Activated CD4-positive, alpha-beta memory T cell treated with anti-CD3 and anti-CD28 coated beads, Interleukin-2, amount 10 ng/mL, durations not matched to agents 7 days and 5 days (primary cell): ENCODE results near the gene IGLL5. TPM values are rescaled to one million over a fixed set of nuclear protein-coding genes. Genes with fewer than 3 reads are reported as not detected.

Source experiments
- CTCF ChIA-PET: fragments of 350-600 bp; sonication (Branson Sonifier 250); formaldehyde crosslinking; loops from one replicate; lab custom pipeline; 2021; ENCODE audit warnings: antibody characterized with exemption, inconsistent platforms; lab: Charles Lee
- POLR2A ChIA-PET: fragments of 350-600 bp; sonication (Branson Sonifier 250); formaldehyde crosslinking; loops from one replicate; lab custom pipeline; 2021; ENCODE audit warnings: antibody characterized with exemption; lab: Charles Lee
- DNase-seq: peaks from one replicate; pipeline ENCODE4 v3.0.0-alpha.2; 2020
- H3K27ac Mint-ChIP-seq: one replicate; pipeline ENCODE4 v1.8.0; 2021; ENCODE audit warnings: mild to moderate bottlenecking, mixed read lengths
- H3K27me3 Mint-ChIP-seq: one replicate; pipeline ENCODE4 v1.8.0; 2021; ENCODE audit warnings: mixed read lengths
- H3K36me3 Mint-ChIP-seq: one replicate; pipeline ENCODE4 v1.8.0; 2021; ENCODE audit warnings: low read depth, mixed read lengths
- H3K4me1 Mint-ChIP-seq: one replicate; pipeline ENCODE4 v1.8.0; 2021; ENCODE audit warnings: mixed read lengths
- H3K4me3 Mint-ChIP-seq: one replicate; pipeline ENCODE4 v1.8.0; 2021; ENCODE audit warnings: mild to moderate bottlenecking, mixed read lengths
- H3K9me3 Mint-ChIP-seq: one replicate; pipeline ENCODE4 v1.8.0; 2021; ENCODE audit warnings: mixed read lengths
- total RNA-seq, 2 experiments: library from RNA; stranded (reverse); gene quantifications; one replicate each; pipeline ENCODE4 v1.2.3, GENCODE V29; 2021

IGLL5 gene
- total RNA-seq, 2 experiments from 2014 or later = not detected

DNA sequence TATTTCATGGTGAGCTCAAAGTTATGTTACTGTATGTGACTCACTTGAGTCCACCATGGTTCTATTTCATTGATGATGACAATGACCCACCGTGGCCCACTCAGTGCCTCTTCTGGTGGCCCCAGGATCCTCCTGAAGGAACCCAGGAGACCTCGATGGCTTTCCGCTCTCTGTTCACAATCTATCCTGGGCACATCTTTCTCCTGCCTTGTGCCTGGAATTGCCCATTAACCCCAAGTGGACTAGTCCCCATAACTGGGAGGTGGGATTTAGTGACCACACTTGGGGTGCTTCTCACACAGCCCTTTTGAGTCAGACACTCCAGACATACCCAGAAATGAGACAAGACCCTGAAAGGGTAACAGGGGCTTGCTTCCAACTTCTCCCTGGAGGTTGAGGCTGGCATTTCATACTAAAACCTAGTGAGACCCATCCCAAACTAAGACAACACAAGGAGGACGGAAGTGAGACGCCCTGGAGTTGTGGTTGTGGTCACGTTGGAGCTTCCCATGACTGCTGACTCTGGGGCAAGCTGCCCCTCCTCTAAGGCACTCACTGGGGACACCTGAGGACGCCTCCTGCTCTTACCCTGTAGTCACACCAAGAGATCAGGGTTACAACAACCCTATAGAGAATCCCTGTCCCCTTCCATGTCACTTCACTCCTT, 22.1 kb downstream of the IGLL5 start:
- Mint-ChIP-seq H3K36me3 (no peaks in the 10 kb centered on the region), H3K4me3 (no peak overlapping the region), H3K27me3 (peaks cover 40% of the 10 kb centered on the region), H3K4me1 (peaks cover 9% of the 10 kb centered on the region), H3K9me3 (no peaks in the 10 kb centered on the region), H3K27ac (no peak overlapping the region)
- DNase-seq = no peak
- ChIA-PET CTCF (interaction anchor here (1.7 kb wide), 1 partner anchor 32 kb away, joined by 3 read pairs; no protein-coding TSS in a partner anchor), POLR2A (interaction anchor here (0.8 kb wide), 1 partner anchor 19 kb away, joined by 3 read pairs; no protein-coding TSS in a partner anchor)

DNA sequence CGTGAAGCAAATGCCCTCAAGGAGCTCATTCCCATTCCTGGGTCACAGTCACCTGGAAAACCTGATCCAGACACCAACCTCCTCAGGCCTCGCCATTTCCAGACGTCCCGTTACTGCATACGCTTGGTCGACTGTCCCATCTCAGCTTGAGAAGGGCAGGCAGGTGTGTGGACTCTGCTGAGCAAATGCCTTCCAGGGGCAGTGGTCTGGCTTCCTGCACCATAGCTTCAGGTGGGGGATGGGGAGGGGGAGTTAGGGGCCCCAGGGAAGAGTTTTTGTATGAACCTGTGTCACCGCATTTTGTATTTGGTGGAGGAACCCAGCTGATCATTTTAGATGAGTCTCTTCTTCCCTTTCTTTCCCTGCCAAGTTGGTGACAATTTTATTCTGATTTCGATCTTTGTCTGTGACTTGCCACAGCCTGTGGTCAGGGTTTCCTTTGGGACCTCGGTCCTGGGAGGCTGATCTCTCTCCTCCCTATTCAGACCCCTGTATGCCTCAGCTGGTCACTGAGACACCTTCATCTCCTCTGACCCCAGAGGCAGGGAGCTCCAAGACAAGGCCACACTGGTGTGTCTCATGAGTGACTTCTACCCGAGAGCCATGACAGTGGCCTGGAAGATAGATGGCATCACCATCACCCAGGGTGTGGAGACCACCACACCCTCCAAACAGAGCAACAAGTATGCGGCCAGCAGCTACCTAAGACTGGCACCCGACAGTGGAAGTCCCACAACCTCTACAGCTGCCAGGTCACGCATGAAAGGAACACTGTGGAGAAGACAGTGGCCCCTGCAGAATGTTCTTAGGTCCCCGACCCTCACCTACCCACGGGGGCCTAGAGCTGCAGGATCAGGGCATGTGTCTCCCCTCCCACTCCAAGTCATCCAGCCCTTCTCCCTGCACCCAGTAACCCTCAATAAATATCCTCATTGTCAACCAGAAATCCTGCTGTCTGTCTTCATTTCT, 22.9 kb downstream of the IGLL5 start:
- no peak overlapping the region for H3K4me3 Mint-ChIP-seq
- H3K4me1 Mint-ChIP-seq = peaks cover 9% of the 10 kb centered on the region
- ChIA-PET CTCF (interaction anchor here (1.7 kb wide), 1 partner anchor 32 kb away, joined by 3 read pairs; no protein-coding TSS in a partner anchor), POLR2A (interaction anchor here (0.8 kb wide), 1 partner anchor 18 kb away, joined by 3 read pairs; no protein-coding TSS in a partner anchor)
- DNase-seq = no peak
- H3K27me3 Mint-ChIP-seq = peaks cover 37% of the 10 kb centered on the region
- no peaks in the 10 kb centered on the region for H3K9me3 Mint-ChIP-seq
- no peaks in the 10 kb centered on the region for H3K36me3 Mint-ChIP-seq
- H3K27ac Mint-ChIP-seq = no peak overlapping the region

DNA sequence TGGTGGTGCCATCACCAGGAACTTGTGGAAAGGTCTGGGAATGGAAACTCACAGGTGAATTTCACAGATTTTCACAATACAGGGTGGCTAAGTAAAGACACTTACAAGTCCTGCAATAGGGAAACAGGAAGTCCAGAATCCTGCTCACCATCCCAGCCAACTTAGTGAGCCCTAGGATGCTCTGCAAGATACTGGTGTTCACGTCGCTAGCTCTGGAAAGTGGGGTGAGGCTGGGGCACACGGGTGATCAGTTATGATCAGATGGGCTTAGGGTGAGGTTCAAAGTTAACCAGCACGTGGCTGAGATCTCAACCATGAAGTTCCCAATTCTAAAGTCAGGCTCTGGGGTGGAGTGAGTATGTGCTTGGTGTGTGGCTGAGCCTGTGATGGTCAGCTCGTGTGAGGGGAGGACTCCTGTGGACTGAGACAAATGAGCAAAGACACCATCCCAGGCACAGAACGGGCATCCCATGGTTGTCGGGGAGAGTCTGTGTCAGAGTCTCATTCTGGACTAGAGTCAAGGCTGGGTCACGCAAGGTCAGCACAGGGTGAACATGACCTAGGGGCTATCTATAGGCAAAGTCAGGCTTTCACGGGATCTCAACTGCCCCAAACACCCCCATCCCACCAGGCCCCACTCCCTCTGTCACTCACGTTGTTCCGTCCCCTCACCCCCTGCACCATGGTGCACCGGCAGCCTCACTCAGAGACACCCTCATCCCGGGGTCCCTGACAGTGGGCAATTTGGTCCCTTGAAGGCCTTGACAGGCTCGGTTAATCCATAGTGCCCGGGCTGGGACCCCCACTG, 23.9 kb downstream of the IGLL5 start:
- H3K27ac Mint-ChIP-seq = no peak overlapping the region
- peaks cover 9% of the 10 kb centered on the region for H3K4me1 Mint-ChIP-seq
- H3K36me3 Mint-ChIP-seq = no peaks in the 10 kb centered on the region
- ChIA-PET CTCF (interaction anchor here (1.6 to 1.7 kb wide), 2 partner anchors 17 to 31 kb away, joined by 3 to 4 read pairs; no protein-coding TSS in a partner anchor), POLR2A (no interaction called here)
- H3K4me3 Mint-ChIP-seq = no peak overlapping the region
- H3K9me3 Mint-ChIP-seq = no peaks in the 10 kb centered on the region
- peaks cover 40% of the 10 kb centered on the region for H3K27me3 Mint-ChIP-seq
- DNase-seq = no peak

DNA sequence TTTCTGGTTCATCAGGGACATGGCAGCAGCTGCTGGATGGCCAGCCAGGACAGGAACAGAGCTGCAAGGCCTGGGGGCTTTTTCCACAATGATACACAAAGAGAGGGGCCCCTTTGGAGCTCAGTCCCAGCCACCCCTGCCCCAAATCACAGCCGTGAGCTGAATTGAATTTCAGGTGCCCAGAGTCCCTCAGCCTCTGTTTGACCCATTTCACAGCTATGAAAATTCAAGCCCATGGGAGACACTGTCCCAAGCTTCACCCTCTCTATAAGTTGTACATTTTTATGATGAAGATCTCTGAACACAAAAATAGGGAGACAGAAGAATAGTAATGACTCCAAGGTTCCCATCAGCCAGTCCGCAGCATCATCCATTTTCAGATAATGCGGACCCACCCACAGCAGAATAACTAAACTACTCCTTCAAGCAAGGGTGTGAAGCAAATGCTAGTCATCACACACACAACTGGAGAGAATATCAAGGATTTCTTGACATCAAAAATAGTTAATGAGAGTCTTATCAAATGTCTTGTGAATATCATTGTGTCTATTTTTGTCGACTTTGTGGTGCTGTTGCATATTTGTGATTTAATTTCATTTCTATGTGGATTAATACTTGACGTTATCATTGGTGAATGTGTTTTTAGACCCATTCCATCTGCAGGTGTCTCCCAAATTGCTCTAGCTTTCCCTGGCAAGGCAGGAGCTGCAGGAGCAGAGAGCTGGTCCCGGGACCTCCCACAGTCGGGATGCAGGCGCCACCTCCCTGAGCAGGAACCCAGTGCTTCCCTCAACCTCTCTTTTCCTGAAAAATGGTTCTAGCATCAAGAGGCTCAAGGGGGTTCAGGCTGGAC, 24.7 kb downstream of the IGLL5 start:
- Mint-ChIP-seq H3K27ac (no peak overlapping the region), H3K9me3 (no peaks in the 10 kb centered on the region), H3K4me3 (no peak overlapping the region), H3K4me1 (peaks cover 9% of the 10 kb centered on the region), H3K36me3 (no peaks in the 10 kb centered on the region), H3K27me3 (peaks cover 35% of the 10 kb centered on the region)
- DNase-seq = no peak
- ChIA-PET CTCF (interaction anchor here (1.4 to 1.7 kb wide), 3 partner anchors 16 to 30 kb away, joined by 3 to 4 read pairs (median 4); no protein-coding TSS in a partner anchor), POLR2A (no interaction called here)

DNA sequence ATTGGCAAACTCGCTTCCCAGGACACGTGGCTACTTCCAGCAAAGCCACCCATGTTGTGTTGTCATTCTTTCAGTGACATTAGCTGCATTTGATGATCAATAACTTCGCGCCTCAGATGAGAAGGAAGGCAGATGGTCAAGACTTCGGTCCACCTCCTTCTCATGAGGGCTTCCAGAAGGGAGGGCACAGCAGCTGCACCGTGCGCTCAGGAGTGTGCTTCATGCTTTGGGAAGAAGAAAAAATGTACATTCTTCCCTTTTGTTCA, 25.3 kb downstream of the IGLL5 start:
- ChIA-PET CTCF (interaction anchor here (1.4 to 1.7 kb wide), 3 partner anchors 16 to 30 kb away, joined by 3 to 4 read pairs (median 4); no protein-coding TSS in a partner anchor), POLR2A (no interaction called here)
- DNase-seq = no peak
- peaks cover 29% of the 10 kb centered on the region for H3K27me3 Mint-ChIP-seq
- H3K36me3 Mint-ChIP-seq = no peaks in the 10 kb centered on the region
- peaks cover 9% of the 10 kb centered on the region for H3K4me1 Mint-ChIP-seq
- no peak overlapping the region for H3K27ac Mint-ChIP-seq
- H3K4me3 Mint-ChIP-seq = no peak overlapping the region
- no peaks in the 10 kb centered on the region for H3K9me3 Mint-ChIP-seq

DNA sequence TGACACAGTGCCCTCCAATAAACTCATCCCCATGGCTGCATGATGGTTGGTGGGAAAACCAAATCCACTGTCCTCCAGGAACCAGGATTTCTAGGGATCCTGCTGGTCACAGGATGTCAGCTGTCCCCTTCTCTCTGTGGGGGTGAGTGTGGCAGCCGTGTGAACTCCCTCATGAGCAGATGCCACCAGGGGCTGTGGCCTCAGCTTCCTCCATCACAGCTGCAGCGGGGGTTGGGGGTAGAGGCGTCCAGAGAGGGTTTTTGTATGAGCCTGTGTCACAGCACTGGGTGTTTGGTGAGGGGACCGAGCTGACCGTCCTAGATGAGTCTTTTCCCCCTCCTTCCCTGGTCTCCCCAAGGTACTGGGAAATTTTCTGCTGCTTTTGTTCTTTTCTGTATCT, 26.4 kb downstream of the IGLL5 start:
- peaks cover 27% of the 10 kb centered on the region for H3K27me3 Mint-ChIP-seq
- no peak for DNase-seq
- ChIA-PET CTCF (interaction anchor here (1.7 kb wide), 1 partner anchor 30 kb away, joined by 4 read pairs; no protein-coding TSS in a partner anchor), POLR2A (no interaction called here)
- H3K9me3 Mint-ChIP-seq = no peaks in the 10 kb centered on the region
- H3K4me1 Mint-ChIP-seq = peaks cover 9% of the 10 kb centered on the region
- H3K27ac Mint-ChIP-seq = no peak overlapping the region
- no peaks in the 10 kb centered on the region for H3K36me3 Mint-ChIP-seq
- H3K4me3 Mint-ChIP-seq = no peak overlapping the region

DNA sequence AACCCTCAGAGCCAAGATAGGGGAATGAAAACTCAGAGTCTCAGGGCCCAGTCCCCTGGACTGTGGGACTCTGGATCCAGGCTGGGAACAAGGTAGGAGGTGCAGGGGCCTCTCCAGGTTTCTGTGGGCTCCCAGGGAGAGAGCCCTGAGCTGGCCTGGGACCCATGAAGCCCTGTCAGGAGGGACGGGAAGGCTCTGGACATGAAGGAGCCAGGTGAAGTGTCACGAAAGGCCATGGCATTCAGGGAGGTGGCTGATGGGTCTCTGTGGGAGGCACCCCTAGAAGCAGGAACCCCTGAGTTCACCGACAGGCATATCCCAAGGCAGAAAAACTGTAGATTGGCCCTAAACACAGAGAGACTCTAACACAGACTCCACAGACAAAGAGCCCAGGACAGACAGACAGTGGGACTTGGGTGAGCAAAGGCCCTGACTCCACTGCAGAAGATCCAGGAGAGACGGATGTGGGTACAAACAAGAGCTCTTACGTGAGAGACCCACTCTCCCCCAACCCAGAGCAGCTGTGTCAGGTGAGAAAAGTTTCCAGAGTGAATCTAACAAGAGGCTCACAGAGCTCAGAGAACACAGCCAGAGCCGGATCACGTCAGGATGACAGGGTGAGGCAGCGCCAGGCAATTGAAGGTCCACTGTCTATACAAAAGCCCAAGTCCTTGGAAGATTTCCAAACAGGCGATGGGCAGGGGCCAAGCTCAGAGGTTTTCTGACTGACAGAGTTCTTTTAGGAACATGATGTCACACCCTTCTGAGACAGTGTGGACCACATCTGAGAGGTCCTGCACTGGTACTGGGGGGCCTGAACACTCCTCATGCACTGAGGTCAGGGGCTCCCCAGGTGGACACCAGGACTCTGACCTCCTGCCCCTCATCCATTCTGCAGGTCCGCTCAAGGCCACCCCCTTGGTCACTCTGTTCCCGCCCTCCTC, 27.4 kb downstream of the IGLL5 start:
- no peak for DNase-seq
- H3K36me3 Mint-ChIP-seq = no peaks in the 10 kb centered on the region
- H3K27ac Mint-ChIP-seq = no peak overlapping the region
- ChIA-PET POLR2A (no interaction called here), CTCF (no interaction called here)
- H3K4me1 Mint-ChIP-seq = peaks cover 4% of the 10 kb centered on the region
- no peak overlapping the region for H3K4me3 Mint-ChIP-seq
- no peaks in the 10 kb centered on the region for H3K9me3 Mint-ChIP-seq
- H3K27me3 Mint-ChIP-seq = peaks cover 22% of the 10 kb centered on the region

DNA sequence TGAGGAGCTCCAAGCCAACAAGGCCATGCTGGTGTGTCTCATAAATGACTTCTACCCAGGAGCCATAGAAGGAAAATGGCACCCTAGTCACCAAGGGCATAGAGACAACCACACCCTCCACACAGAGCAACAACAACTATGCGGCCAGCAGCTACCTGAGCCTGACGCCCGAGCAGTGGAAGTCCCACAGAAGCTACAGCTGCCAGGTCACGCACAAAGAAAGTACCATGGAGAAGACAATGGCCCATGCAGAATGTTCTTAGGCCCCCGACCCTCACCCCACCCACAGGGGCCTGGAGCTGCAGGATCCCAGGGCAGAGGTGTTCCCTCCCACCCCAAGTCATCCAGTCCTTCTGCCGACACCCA, 28.0 kb downstream of the IGLL5 start:
- DNase-seq = no peak
- Mint-ChIP-seq H3K4me1 (peaks cover 1% of the 10 kb centered on the region), H3K36me3 (no peaks in the 10 kb centered on the region), H3K9me3 (no peaks in the 10 kb centered on the region), H3K4me3 (no peak overlapping the region), H3K27me3 (peaks cover 20% of the 10 kb centered on the region), H3K27ac (no peak overlapping the region)
- CTCF ChIA-PET = no interaction called here
- POLR2A ChIA-PET = no interaction called here

DNA sequence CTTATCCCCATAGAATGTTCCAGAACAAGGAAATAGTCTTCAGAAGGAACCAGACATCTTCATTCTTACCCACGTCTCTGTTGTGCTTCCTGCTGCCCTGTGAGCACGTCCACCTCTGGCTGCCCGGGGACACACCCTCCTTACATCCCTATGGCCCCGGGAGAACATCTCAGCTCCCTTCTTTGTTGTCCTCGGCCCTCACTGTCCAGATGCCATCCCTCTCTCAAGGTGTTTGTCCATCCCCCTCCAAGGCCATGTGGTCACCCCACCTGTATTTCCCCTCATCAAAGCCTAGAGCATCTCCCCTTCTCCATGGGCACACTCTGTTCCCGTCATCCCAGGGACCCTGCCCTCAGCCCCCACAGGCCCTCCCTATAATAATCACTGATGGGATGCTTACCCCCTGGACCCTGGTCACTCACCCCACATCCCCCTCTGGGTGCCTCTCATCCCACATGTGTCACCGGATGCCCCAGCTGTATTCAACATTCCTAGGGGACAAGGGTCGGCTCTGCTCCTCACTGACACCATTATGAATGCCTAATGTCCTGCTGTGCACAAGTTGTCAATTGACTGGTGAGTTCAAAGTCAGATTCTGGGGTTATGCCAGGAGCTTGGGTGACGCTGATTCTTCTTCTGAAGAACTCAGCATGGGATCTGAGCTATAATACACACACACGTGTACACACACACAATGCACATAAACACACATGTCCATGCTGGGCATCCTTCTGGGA, 28.8 kb downstream of the IGLL5 start:
- ChIA-PET CTCF (interaction anchor here (0.9 kb wide), 1 partner anchor 32 kb away, joined by 3 read pairs; no protein-coding TSS in a partner anchor), POLR2A (no interaction called here)
- Mint-ChIP-seq H3K4me1 (no peaks in the 10 kb centered on the region), H3K9me3 (no peaks in the 10 kb centered on the region), H3K27me3 (peaks cover 14% of the 10 kb centered on the region), H3K27ac (no peak overlapping the region), H3K4me3 (no peak overlapping the region), H3K36me3 (no peaks in the 10 kb centered on the region)
- DNase-seq = no peak

DNA sequence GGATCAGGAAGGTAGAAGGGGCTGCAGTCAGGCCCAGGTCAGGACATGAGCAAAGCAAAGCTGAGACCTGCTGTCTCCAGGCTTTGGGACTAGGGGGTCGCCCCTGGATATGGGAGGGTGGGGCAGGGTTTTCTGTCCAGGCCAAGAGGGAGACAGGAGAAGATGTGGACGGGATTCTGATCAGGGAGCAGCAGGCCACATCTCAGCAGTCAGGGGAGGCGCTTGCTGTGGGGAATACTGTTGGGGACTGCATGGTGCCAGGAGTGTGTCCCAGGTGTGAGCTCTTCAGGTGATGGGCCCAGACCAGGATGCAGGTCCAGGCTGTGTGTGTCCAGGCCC, 29.3 kb downstream of the IGLL5 start:
- H3K27ac Mint-ChIP-seq = no peak overlapping the region
- DNase-seq = no peak
- H3K36me3 Mint-ChIP-seq = no peaks in the 10 kb centered on the region
- peaks cover 11% of the 10 kb centered on the region for H3K27me3 Mint-ChIP-seq
- H3K4me1 Mint-ChIP-seq = no peaks in the 10 kb centered on the region
- H3K9me3 Mint-ChIP-seq = no peaks in the 10 kb centered on the region
- CTCF ChIA-PET = interaction anchor here (0.9 kb wide), 1 partner anchor 33 kb away, joined by 3 read pairs; no protein-coding TSS in a partner anchor
- no peak overlapping the region for H3K4me3 Mint-ChIP-seq
- POLR2A ChIA-PET = no interaction called here

DNA sequence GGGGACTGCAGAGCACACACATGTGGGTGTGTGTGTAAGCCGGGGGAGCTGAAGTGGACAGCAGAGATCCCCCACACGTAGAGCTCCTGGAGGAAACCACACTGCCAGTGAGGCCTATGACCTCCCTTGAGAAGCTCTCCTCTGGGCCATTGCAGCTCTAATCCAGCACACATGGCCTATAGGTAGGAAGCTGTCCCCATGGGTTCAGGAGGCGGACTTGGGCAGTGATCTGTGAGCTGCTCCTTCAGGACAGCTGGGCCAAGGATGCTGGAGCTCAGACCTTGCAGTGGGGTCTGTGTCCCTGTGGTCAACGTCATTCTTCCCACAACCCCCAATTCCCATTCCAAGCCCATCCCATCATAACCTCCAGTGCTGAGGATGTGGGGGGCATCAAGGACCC, 29.8 kb downstream of the IGLL5 start:
- no peaks in the 10 kb centered on the region for H3K4me1 Mint-ChIP-seq
- ChIA-PET POLR2A (no interaction called here), CTCF (interaction anchor here (0.9 kb wide), 1 partner anchor 33 kb away, joined by 3 read pairs; no protein-coding TSS in a partner anchor)
- H3K27ac Mint-ChIP-seq = no peak overlapping the region
- peaks cover 11% of the 10 kb centered on the region for H3K27me3 Mint-ChIP-seq
- no peaks in the 10 kb centered on the region for H3K9me3 Mint-ChIP-seq
- no peaks in the 10 kb centered on the region for H3K36me3 Mint-ChIP-seq
- no peak for DNase-seq
- no peak overlapping the region for H3K4me3 Mint-ChIP-seq
